ENCODE data around the gene HOXA6. TPM values are rescaled to one million over a fixed set of nuclear protein-coding genes. Genes with fewer than 3 reads are reported as not detected.
A peak's percentile ranks its signal among the peaks of the same experiment; 100 is the strongest.

HOXA6 gene
- total and polyA plus RNA-seq, 4 experiments from 2014 or later, result not detected

- intact Hi-C loops (cut with micrococcal nuclease), result no loop called here
- no peaks in the 10 kb centered on the region for H3K36me3 ChIP-seq (ENCODE audit: insufficient read depth, low read length)
- Mint-ChIP-seq H3K27me3 (peaks cover 58 to 73% of the 10 kb centered on the region in 2 donors), H3K4me1 (peaks cover 13 to 30% (median 20%) of the 10 kb centered on the region in 4 donors), H3K4me3 (peak overlapping the region in 2 of 8 donors; percentile 20 to 36), H3K27ac (peak overlapping the region in 3 of 7 donors; percentile 8 to 68 (median 65)), H3K36me3 (peaks cover 0 to 4% of the 10 kb centered on the region in 2 donors), H3K9me3 (peaks cover 0 to 11% (median under 1%) of the 10 kb centered on the region in 8 donors)
- H3K4me1 ChIP-seq (ENCODE audit: insufficient read depth, low read length), result peaks cover 31% of the 10 kb centered on the region
- H3K27ac ChIP-seq (ENCODE audit: low read depth, low read length), result no peak overlapping the region
- H3K9me3 ChIP-seq (ENCODE audit: control insufficient read depth in 1 of 2, low read length in 2 of 2), result no peaks in the 10 kb centered on the region
- DNase-seq, result no peak
- CTCF ChIA-PET (ENCODE audit: partially characterized antibody), result interaction anchor here (0.6 to 4.4 kb wide), 16 partner anchors 8 to 1325 kb away, joined by 3 to 38 read pairs (median 6); no protein-coding TSS in a partner anchor
- no peak overlapping the region for H3K4me3 ChIP-seq (ENCODE audit: low read length in 2 of 2)
- peaks cover 45% of the 10 kb centered on the region for H3K27me3 ChIP-seq (ENCODE audit: insufficient read depth, low read length)
- POLR2A ChIA-PET (ENCODE audit: partially characterized antibody), result interaction anchor here (0.6 kb wide), 1 partner anchor 8 kb away, joined by 4 read pairs; no protein-coding TSS in a partner anchor
Observed at GRCh38 chr7:27180431-27181420, 33.2 kb upstream of the HOXA6 start.

GRCh38 chr7:27179503-27180430, 32.2 kb upstream of the HOXA6 start:
- DNase-seq, result peak in 4 of 5 donors; percentile 49 to 63 (median 56)
- Mint-ChIP-seq H3K9me3 (peaks cover 0 to 6% (median 0%) of the 10 kb centered on the region in 8 donors), H3K4me1 (peaks cover 5 to 26% (median 12%) of the 10 kb centered on the region in 4 donors), H3K27me3 (peaks cover 57 to 71% of the 10 kb centered on the region in 2 donors), H3K4me3 (peak overlapping the region; percentile 9 to 79 (median 68)), H3K36me3 (peaks cover 0 to 4% of the 10 kb centered on the region in 2 donors), H3K27ac (peak overlapping the region in 1 of 7 donors; percentile 68)
- no peaks in the 10 kb centered on the region for H3K9me3 ChIP-seq (ENCODE audit: control insufficient read depth in 1 of 2, low read length in 2 of 2)
- peaks cover 45% of the 10 kb centered on the region for H3K27me3 ChIP-seq (ENCODE audit: insufficient read depth, low read length)
- H3K4me1 ChIP-seq (ENCODE audit: insufficient read depth, low read length), result peaks cover 21% of the 10 kb centered on the region
- ChIA-PET CTCF (ENCODE audit: partially characterized antibody) (interaction anchor here (0.6 to 4.4 kb wide), 23 partner anchors 9 to 1324 kb away, joined by 3 to 38 read pairs (median 5); partner anchors contain the start of gene HIBADH), POLR2A (ENCODE audit: partially characterized antibody) (interaction anchor here (0.6 kb wide), 1 partner anchor 9 kb away, joined by 4 read pairs; no protein-coding TSS in a partner anchor)
- intact Hi-C loops (cut with micrococcal nuclease), result loop anchor here (1.0 kb wide), 1 partner anchor 11 kb away; no protein-coding TSS in a partner anchor
- H3K27ac ChIP-seq (ENCODE audit: low read depth, low read length), result no peak overlapping the region
- no peak overlapping the region for H3K4me3 ChIP-seq (ENCODE audit: low read length in 2 of 2)
- no peaks in the 10 kb centered on the region for H3K36me3 ChIP-seq (ENCODE audit: insufficient read depth, low read length)

- no peaks in the 10 kb centered on the region for H3K36me3 ChIP-seq (ENCODE audit: insufficient read depth, low read length)
- no peak overlapping the region for H3K27ac ChIP-seq (ENCODE audit: low read depth, low read length)
- DNase-seq, result no peak
- H3K27ac Mint-ChIP-seq, result peak overlapping the region in 1 of 7 donors; percentile 68
- H3K4me3 Mint-ChIP-seq, result no peak overlapping the region
- ChIA-PET POLR2A (ENCODE audit: partially characterized antibody) (interaction anchor here (0.6 to 1.0 kb wide), 2 partner anchors 9 to 561 kb away, joined by 3 read pairs; no protein-coding TSS in a partner anchor), CTCF (ENCODE audit: partially characterized antibody) (interaction anchor here (0.6 to 4.4 kb wide), 21 partner anchors 8 to 1286 kb away, joined by 3 to 38 read pairs (median 5); partner anchors contain the start of genes HIBADH and HOXA3)
- peaks cover 49% of the 10 kb centered on the region for H3K27me3 ChIP-seq (ENCODE audit: insufficient read depth, low read length)
- H3K27me3 Mint-ChIP-seq, result peaks cover 57 to 72% of the 10 kb centered on the region in 2 donors
- H3K4me1 ChIP-seq (ENCODE audit: insufficient read depth, low read length), result peaks cover 23% of the 10 kb centered on the region
- no peak overlapping the region for H3K4me3 ChIP-seq (ENCODE audit: low read length in 2 of 2)
- H3K9me3 ChIP-seq (ENCODE audit: control insufficient read depth in 1 of 2, low read length in 2 of 2), result no peaks in the 10 kb centered on the region
- peaks cover 3 to 28% (median 9%) of the 10 kb centered on the region in 4 donors for H3K4me1 Mint-ChIP-seq
- intact Hi-C loops (cut with micrococcal nuclease), result loop anchor here (1.0 kb wide), 1 partner anchor 11 kb away; no protein-coding TSS in a partner anchor
- H3K36me3 Mint-ChIP-seq, result peaks cover 0 to 4% of the 10 kb centered on the region in 2 donors
- peaks cover 0 to 3% (median 0%) of the 10 kb centered on the region in 8 donors for H3K9me3 Mint-ChIP-seq
Observed at GRCh38 chr7:27179030-27179429, 31.5 kb upstream of the HOXA6 start.

- no peaks in the 10 kb centered on the region for H3K9me3 ChIP-seq (ENCODE audit: control insufficient read depth in 1 of 2, low read length in 2 of 2)
- ChIA-PET CTCF (ENCODE audit: partially characterized antibody) (interaction anchor here (0.6 to 4.4 kb wide), 16 partner anchors 8 to 1285 kb away, joined by 3 to 38 read pairs (median 5); partner anchors contain the start of genes HIBADH and HOXA3), POLR2A (ENCODE audit: partially characterized antibody) (interaction anchor here (1.0 kb wide), 1 partner anchor 10 kb away, joined by 3 read pairs; no protein-coding TSS in a partner anchor)
- H3K4me3 ChIP-seq (ENCODE audit: low read length in 2 of 2), result no peak overlapping the region
- DNase-seq, result no peak
- H3K4me1 Mint-ChIP-seq, result peaks cover 2 to 24% (median 6%) of the 10 kb centered on the region in 4 donors
- H3K4me3 Mint-ChIP-seq, result no peak overlapping the region
- peaks cover 47% of the 10 kb centered on the region for H3K27me3 ChIP-seq (ENCODE audit: insufficient read depth, low read length)
- H3K27me3 Mint-ChIP-seq, result peaks cover 53 to 68% of the 10 kb centered on the region in 2 donors
- H3K36me3 Mint-ChIP-seq, result peaks cover 0 to 4% of the 10 kb centered on the region in 2 donors
- no peak overlapping the region for H3K27ac Mint-ChIP-seq
- no peaks in the 10 kb centered on the region for H3K36me3 ChIP-seq (ENCODE audit: insufficient read depth, low read length)
- peaks cover 19% of the 10 kb centered on the region for H3K4me1 ChIP-seq (ENCODE audit: insufficient read depth, low read length)
- H3K27ac ChIP-seq (ENCODE audit: low read depth, low read length), result no peak overlapping the region
- peaks cover 0 to 3% (median 0%) of the 10 kb centered on the region in 8 donors for H3K9me3 Mint-ChIP-seq
- intact Hi-C loops (cut with micrococcal nuclease), result no loop called here
Observed at GRCh38 chr7:27178366-27178765, 30.8 kb upstream of the HOXA6 start.

- ChIA-PET CTCF (ENCODE audit: partially characterized antibody) (interaction anchor here (0.8 to 4.4 kb wide), 10 partner anchors 9 to 1285 kb away, joined by 3 to 38 read pairs (median 4); no protein-coding TSS in a partner anchor), POLR2A (ENCODE audit: partially characterized antibody) (interaction anchor here (1.0 to 1.1 kb wide), 2 partner anchors 11 to 21 kb away, joined by 3 read pairs; no protein-coding TSS in a partner anchor)
- peaks cover 2 to 24% (median 7%) of the 10 kb centered on the region in 4 donors for H3K4me1 Mint-ChIP-seq
- H3K27ac Mint-ChIP-seq, result peak overlapping the region in 1 of 7 donors; percentile 22
- H3K4me1 ChIP-seq (ENCODE audit: insufficient read depth, low read length), result peaks cover 19% of the 10 kb centered on the region
- intact Hi-C loops (cut with micrococcal nuclease), result no loop called here
- peaks cover 47% of the 10 kb centered on the region for H3K27me3 ChIP-seq (ENCODE audit: insufficient read depth, low read length)
- peaks cover 0 to 4% of the 10 kb centered on the region in 2 donors for H3K36me3 Mint-ChIP-seq
- no peak overlapping the region for H3K4me3 ChIP-seq (ENCODE audit: low read length in 2 of 2)
- DNase-seq, result no peak
- no peaks in the 10 kb centered on the region for H3K36me3 ChIP-seq (ENCODE audit: insufficient read depth, low read length)
- H3K9me3 ChIP-seq (ENCODE audit: control insufficient read depth in 1 of 2, low read length in 2 of 2), result no peaks in the 10 kb centered on the region
- peaks cover 0 to 3% (median 0%) of the 10 kb centered on the region in 8 donors for H3K9me3 Mint-ChIP-seq
- H3K27me3 Mint-ChIP-seq, result peaks cover 49 to 66% of the 10 kb centered on the region in 2 donors
- H3K4me3 Mint-ChIP-seq, result no peak overlapping the region
- H3K27ac ChIP-seq (ENCODE audit: low read depth, low read length), result no peak overlapping the region
Observed at GRCh38 chr7:27177795-27178320, 30.3 kb upstream of the HOXA6 start.
